Effector memory CD4-positive, alpha-beta T cell (primary cell): Measurements from ENCODE around the gene KLHL29.
"Not testable (repeated sequence)": the region's sequence is repeated elsewhere in the genome, so short reads cannot be mapped to it uniquely, and the experiment has no call there.

Experiments used
- DNase-seq, 3 donors: peaks; one replicate each; pipeline ENCODE4 v3.0.0-alpha.2; 2020
- H3K27ac ChIP-seq: 2 replicates; pipeline ENCODE4 v1.7.0; 2013; ENCODE audit warnings: mild to moderate bottlenecking, low read length, moderate library complexity; ENCODE audit not compliant: insufficient read depth, poor library complexity, severe bottlenecking
- H3K27me3 ChIP-seq: replicated peaks from 2 replicates; pipeline ENCODE4 v1.7.0; 2013; ENCODE audit warnings: mild to moderate bottlenecking, low read length; ENCODE audit not compliant: insufficient read depth, control insufficient read depth, poor library complexity, severe bottlenecking
- H3K36me3 ChIP-seq: 2 replicates; pipeline ENCODE4 v1.7.0; 2013; ENCODE audit warnings: mild to moderate bottlenecking, low read length, moderate library complexity; ENCODE audit not compliant: control insufficient read depth, insufficient read depth
- H3K4me1 ChIP-seq: 2 replicates; pipeline ENCODE4 v1.7.0; 2013; ENCODE audit warnings: low read length, mild to moderate bottlenecking; ENCODE audit not compliant: control insufficient read depth, insufficient read depth, poor library complexity, severe bottlenecking
- H3K4me3 ChIP-seq: 2 replicates; pipeline ENCODE4 v1.7.0; 2013; ENCODE audit warnings: low read length, low read depth, mild to moderate bottlenecking; ENCODE audit not compliant: insufficient read depth, poor library complexity, severe bottlenecking
- H3K9me3 ChIP-seq: 2 replicates; pipeline ENCODE4 v1.7.0; 2013; ENCODE audit warnings: mild to moderate bottlenecking, low read length, moderate library complexity; ENCODE audit not compliant: control insufficient read depth

KLHL29 gene

GRCh38 chr2:23712756-23713151, 327.8 kb downstream of the KLHL29 start:
- H3K4me3 ChIP-seq, result no peak overlapping the region
- H3K27me3 ChIP-seq, result no peaks in the 10 kb centered on the region
- no peaks in the 10 kb centered on the region for H3K4me1 ChIP-seq
- no peaks in the 10 kb centered on the region for H3K9me3 ChIP-seq
- H3K36me3 ChIP-seq, result peaks cover 5% of the 10 kb centered on the region
- H3K27ac ChIP-seq, result no peak overlapping the region
- no peak for DNase-seq

GRCh38 chr2:23713351-23713750, 328.4 kb downstream of the KLHL29 start:
- no peaks in the 10 kb centered on the region for H3K4me1 ChIP-seq
- no peaks in the 10 kb centered on the region for H3K27me3 ChIP-seq
- no peak overlapping the region for H3K27ac ChIP-seq
- peaks cover 5% of the 10 kb centered on the region for H3K36me3 ChIP-seq
- H3K9me3 ChIP-seq, result no peaks in the 10 kb centered on the region
- H3K4me3 ChIP-seq, result no peak overlapping the region
- DNase-seq, result no peak

- DNase-seq, result no peak
- Histone ChIP-seq H3K4me3 (no peak overlapping the region), H3K9me3 (peaks cover 4% of the 10 kb centered on the region), H3K27me3 (no peaks in the 10 kb centered on the region), H3K27ac (no peak overlapping the region), H3K36me3 (peaks cover 20% of the 10 kb centered on the region), H3K4me1 (no peaks in the 10 kb centered on the region)
These were observed 334.1 kb downstream of the KLHL29 start for GRCh38 chr2:23718931-23719700.

- DNase-seq, result no peak
- no peaks in the 10 kb centered on the region for H3K27me3 ChIP-seq
- peaks cover 4% of the 10 kb centered on the region for H3K9me3 ChIP-seq
- no peaks in the 10 kb centered on the region for H3K4me1 ChIP-seq
- H3K27ac ChIP-seq, result no peak overlapping the region
- H3K4me3 ChIP-seq, result no peak overlapping the region
- H3K36me3 ChIP-seq, result peaks cover 20% of the 10 kb centered on the region
These were observed 334.7 kb downstream of the KLHL29 start for GRCh38 chr2:23719716-23720115.

- no peak for DNase-seq
- Histone ChIP-seq H3K36me3 (peaks cover 20% of the 10 kb centered on the region), H3K27me3 (no peaks in the 10 kb centered on the region), H3K9me3 (peaks cover 4% of the 10 kb centered on the region), H3K27ac (no peak overlapping the region), H3K4me1 (no peaks in the 10 kb centered on the region), H3K4me3 (no peak overlapping the region)
These were observed 335.9 kb downstream of the KLHL29 start for GRCh38 chr2:23720705-23721453.

- Histone ChIP-seq H3K4me3 (no peak overlapping the region), H3K27ac (no peak overlapping the region), H3K27me3 (no peaks in the 10 kb centered on the region), H3K4me1 (no peaks in the 10 kb centered on the region), H3K36me3 (peaks cover 26% of the 10 kb centered on the region), H3K9me3 (peaks cover 4% of the 10 kb centered on the region)
- DNase-seq, result no peak
These were observed 336.5 kb downstream of the KLHL29 start for GRCh38 chr2:23721454-23721826.

- no peak overlapping the region for H3K4me3 ChIP-seq
- no peak overlapping the region for H3K27ac ChIP-seq
- no peak for DNase-seq
- no peaks in the 10 kb centered on the region for H3K27me3 ChIP-seq
- peaks cover 4% of the 10 kb centered on the region for H3K9me3 ChIP-seq
- H3K4me1 ChIP-seq, result no peaks in the 10 kb centered on the region
- H3K36me3 ChIP-seq, result peaks cover 27% of the 10 kb centered on the region
These were observed 337.3 kb downstream of the KLHL29 start for GRCh38 chr2:23722255-23722654.

GRCh38 chr2:23723029-23723428, 338.1 kb downstream of the KLHL29 start:
- not testable (repeated sequence) for H3K27me3 ChIP-seq, H3K4me3 ChIP-seq, H3K4me1 ChIP-seq, H3K27ac ChIP-seq, DNase-seq, H3K9me3 ChIP-seq
- peaks cover 32% of the 10 kb centered on the region for H3K36me3 ChIP-seq

- no peak for DNase-seq
- no peak overlapping the region for H3K4me3 ChIP-seq
- H3K27me3 ChIP-seq, result no peaks in the 10 kb centered on the region
- H3K9me3 ChIP-seq, result no peaks in the 10 kb centered on the region
- no peaks in the 10 kb centered on the region for H3K36me3 ChIP-seq
- no peak overlapping the region for H3K27ac ChIP-seq
- no peaks in the 10 kb centered on the region for H3K4me1 ChIP-seq
These were observed 349.4 kb downstream of the KLHL29 start for GRCh38 chr2:23734416-23734815.

- not testable (repeated sequence) for H3K27ac ChIP-seq, H3K4me1 ChIP-seq, H3K36me3 ChIP-seq, DNase-seq, H3K27me3 ChIP-seq, H3K9me3 ChIP-seq, H3K4me3 ChIP-seq
These were observed 351.8 kb downstream of the KLHL29 start for GRCh38 chr2:23736783-23737182.
